ENCODE measurements around the gene F8. TPM values are rescaled to one million over a fixed set of nuclear protein-coding genes. Genes with fewer than 3 reads are reported as not detected.
"Not testable (repeated sequence)": the region's sequence is repeated elsewhere in the genome, so short reads cannot be mapped to it uniquely, and the experiment has no call there.

Gene F8
- total RNA-seq, 4 donors from 2014 or later, result 1.2 to 7.4 (median 4.3) TPM

- intact Hi-C loops (cut with DNase I), result no loop called here
- Histone ChIP-seq H3K9me3 (no peaks in the 10 kb centered on the region), H3K36me3 (no peaks in the 10 kb centered on the region), H3K4me3 (no peak overlapping the region), H3K27me3 (no peaks in the 10 kb centered on the region), H3K4me1 (no peaks in the 10 kb centered on the region), H3K27ac (no peak overlapping the region)
- TF ChIP-seq, protein P1, sequence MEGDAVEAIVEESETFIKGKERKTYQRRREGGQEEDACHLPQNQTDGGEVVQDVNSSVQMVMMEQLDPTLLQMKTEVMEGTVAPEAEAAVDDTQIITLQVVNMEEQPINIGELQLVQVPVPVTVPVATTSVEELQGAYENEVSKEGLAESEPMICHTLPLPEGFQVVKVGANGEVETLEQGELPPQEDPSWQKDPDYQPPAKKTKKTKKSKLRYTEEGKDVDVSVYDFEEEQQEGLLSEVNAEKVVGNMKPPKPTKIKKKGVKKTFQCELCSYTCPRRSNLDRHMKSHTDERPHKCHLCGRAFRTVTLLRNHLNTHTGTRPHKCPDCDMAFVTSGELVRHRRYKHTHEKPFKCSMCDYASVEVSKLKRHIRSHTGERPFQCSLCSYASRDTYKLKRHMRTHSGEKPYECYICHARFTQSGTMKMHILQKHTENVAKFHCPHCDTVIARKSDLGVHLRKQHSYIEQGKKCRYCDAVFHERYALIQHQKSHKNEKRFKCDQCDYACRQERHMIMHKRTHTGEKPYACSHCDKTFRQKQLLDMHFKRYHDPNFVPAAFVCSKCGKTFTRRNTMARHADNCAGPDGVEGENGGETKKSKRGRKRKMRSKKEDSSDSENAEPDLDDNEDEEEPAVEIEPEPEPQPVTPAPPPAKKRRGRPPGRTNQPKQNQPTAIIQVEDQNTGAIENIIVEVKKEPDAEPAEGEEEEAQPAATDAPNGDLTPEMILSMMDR (IDR thresholded peaks at IDR 0.05), result no peak
- TF ChIP-seq POLR2A (IDR thresholded peaks at IDR 0.05), result no peak
- DNase-seq, result no peak
Observed at GRCh38 chrX:154961947-154962346, 60.6 kb downstream of the F8 start.

DNA sequence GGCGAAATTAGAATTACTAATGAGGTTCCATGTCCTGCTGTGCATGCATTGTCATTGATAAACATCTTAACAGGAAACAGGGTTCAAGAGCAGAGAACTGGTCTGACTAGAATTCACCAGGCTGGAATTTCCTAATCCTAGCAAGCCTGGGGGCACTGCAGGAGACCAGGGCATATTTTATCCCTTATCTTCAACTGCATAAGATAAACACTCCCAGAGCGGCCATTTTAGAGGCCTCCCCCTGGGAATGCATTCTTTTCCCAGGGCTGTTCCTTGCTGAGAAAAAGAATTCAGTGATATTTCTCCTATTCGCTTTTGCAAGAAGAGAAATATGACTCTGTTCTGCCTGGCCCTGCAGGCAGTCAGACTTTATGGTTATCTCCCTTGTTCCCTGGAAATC, 66.7 kb downstream of the F8 start:
- H3K9me3 ChIP-seq; H3K27me3 ChIP-seq; intact Hi-C loops (cut with DNase I); H3K4me1 ChIP-seq; H3K27ac ChIP-seq; H3K36me3 ChIP-seq; DNase-seq; H3K4me3 ChIP-seq: not testable (repeated sequence)
- 77 to 92% methylated on average over 2 to 3 of the region's 3 CpGs for WGBS, 2 donors

DNA sequence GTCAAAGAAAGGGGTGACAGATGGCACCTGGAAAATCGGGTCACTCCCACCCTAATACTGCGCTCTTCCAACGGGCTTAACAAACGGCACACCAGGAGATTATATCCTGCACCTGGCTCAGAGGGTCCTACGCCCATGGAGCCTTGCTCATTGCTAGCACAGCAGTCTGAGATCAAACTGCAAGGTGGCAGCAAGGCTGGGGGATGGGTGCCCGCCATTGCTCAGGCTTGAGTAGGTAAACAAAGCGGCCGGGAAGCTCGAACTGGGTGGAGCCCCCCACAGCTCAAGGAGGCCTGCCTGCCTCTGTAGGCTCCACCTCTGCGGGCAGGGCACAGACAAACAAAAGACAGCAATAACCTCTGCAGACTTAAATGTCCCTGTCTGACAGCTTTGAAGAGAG, 83.3 kb downstream of the F8 start:
- H3K9me3 ChIP-seq; intact Hi-C loops (cut with DNase I); H3K4me3 ChIP-seq; H3K27me3 ChIP-seq; H3K36me3 ChIP-seq; H3K4me1 ChIP-seq; H3K27ac ChIP-seq; DNase-seq: not testable (repeated sequence)
- 80% methylated on average over 3 of the region's 10 CpGs; no CpG with 5 or more reads in 1 of the 2 donors for WGBS, 2 donors

GRCh38 chrX:154924771-154925170, 97.8 kb downstream of the F8 start:
- H3K27ac ChIP-seq; DNase-seq; intact Hi-C loops (cut with DNase I); H3K36me3 ChIP-seq; H3K4me1 ChIP-seq; H3K9me3 ChIP-seq; H3K4me3 ChIP-seq; H3K27me3 ChIP-seq: not testable (repeated sequence)
- WGBS, 2 donors, result 44 to 90% methylated on average over 1 to 2 of the region's 5 CpGs

DNA sequence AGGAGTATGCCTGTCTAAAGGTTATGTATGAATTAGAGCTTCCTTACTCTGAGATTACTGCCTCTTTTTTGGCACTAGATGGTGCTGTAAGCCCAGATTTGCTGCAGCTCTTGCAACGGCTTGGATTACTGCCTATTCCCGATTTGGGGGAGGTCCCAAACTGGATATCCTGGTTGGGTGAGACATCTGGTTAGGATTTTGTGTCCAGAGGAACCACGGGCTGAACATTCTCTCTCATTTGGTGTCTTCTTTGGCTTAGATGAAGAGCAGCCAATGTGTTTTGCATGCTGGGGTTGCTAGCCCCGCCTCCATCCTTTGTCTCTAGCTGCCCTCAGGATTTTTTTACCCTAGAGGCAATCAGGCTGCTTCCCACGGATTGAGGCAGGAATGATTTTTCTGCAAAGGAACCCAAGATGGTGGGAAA, 104.5 kb downstream of the F8 start:
- Histone ChIP-seq H3K27me3 (no peaks in the 10 kb centered on the region), H3K27ac (no peak overlapping the region), H3K4me3 (peak overlapping the region in 1 of 4 donors; percentile 43), H3K4me1 (peaks cover 0 to 4% (median 0%) of the 10 kb centered on the region in 3 donors), H3K9me3 (no peaks in the 10 kb centered on the region), H3K36me3 (no peaks in the 10 kb centered on the region)
- no peak for DNase-seq
- intact Hi-C loops (cut with DNase I), result no loop called here
- 11 to 14% methylated on average over 3 to 4 of the region's 5 CpGs for WGBS, 2 donors
- TF ChIP-seq, protein P1 (IDR thresholded peaks at IDR 0.05), result peak; percentile 21 to 55 (median 40)
- TF ChIP-seq POLR2A (IDR thresholded peaks at IDR 0.05), result no peak

DNA sequence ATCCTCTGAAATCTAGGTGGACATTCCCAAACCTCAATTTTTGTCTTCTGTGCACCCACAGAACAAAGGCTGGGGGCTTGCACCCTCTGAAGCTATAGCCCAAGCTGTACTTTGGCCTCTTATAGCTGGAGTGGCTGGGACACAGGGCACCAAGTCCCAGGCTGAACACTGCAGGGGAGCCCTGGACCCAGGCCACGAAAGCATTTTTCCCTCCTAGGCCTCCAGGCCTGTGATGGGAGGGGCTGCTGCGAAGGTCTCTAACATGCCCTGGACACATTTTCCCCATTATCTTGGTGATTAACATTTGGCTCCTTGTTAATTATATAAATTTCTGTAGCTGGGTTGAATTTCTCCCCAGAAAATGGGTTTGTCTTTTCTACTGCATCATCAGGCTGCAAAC, 108.5 kb downstream of the F8 start:
- Histone ChIP-seq H3K27ac (no peak overlapping the region), H3K27me3 (no peaks in the 10 kb centered on the region), H3K4me3 (no peak overlapping the region), H3K36me3 (no peaks in the 10 kb centered on the region), H3K4me1 (peaks cover 0 to 4% (median 0%) of the 10 kb centered on the region in 3 donors), H3K9me3 (no peaks in the 10 kb centered on the region)
- TF ChIP-seq, protein P1 (IDR thresholded peaks at IDR 0.05), result no peak
- TF ChIP-seq POLR2A (IDR thresholded peaks at IDR 0.05), result no peak
- 66% methylated on average over 2 of the region's 2 CpGs; no CpG with 5 or more reads in 1 of the 2 donors for WGBS, 2 donors
- no peak for DNase-seq
- intact Hi-C loops (cut with DNase I), result no loop called here

DNA sequence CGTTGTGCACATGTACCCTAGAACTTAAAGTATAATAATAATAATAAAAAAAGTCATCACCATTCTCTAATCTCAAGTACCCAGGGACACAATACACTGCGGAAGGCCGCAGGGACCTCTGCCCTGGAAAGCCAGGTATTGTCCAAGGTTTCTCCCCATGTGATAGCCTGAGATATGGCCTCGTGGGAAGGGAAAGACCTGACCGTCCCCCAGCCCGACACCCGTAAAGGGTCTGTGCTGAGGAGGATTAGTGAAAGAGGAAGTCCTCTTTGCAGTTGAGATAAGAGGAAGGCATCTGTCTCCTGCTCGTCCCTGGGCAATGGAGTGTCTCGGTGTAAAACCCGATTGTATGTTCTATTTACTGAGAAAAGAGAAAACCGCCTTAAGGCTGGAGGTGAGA, 112.0 kb downstream of the F8 start:
- H3K27ac ChIP-seq; H3K9me3 ChIP-seq; DNase-seq; H3K27me3 ChIP-seq; H3K4me3 ChIP-seq; H3K4me1 ChIP-seq; intact Hi-C loops (cut with DNase I); H3K36me3 ChIP-seq: not testable (repeated sequence)
- 84 to 86% methylated on average over 4 to 8 of the region's 11 CpGs for WGBS, 2 donors

GRCh38 chrX:154910048-154910447, 112.5 kb downstream of the F8 start:
- WGBS, 2 donors, result 94 to 95% methylated on average over 2 to 4 of the region's 4 CpGs
- H3K36me3 ChIP-seq; H3K27ac ChIP-seq; H3K27me3 ChIP-seq; intact Hi-C loops (cut with DNase I); H3K4me1 ChIP-seq; DNase-seq; H3K9me3 ChIP-seq; H3K4me3 ChIP-seq: not testable (repeated sequence)
